H1 (cell line): ENCODE measurements around the gene PIK3R1.

Experiments used
- PHF8 ChIP-seq: fragments of 200-600 bp; sonication (generic); conservative IDR thresholded peaks from 2 replicates; pipeline ENCODE4 v1.7.1; 2012; ENCODE audit warnings: low read depth, mild to moderate bottlenecking, inconsistent platforms, low read length, moderate library complexity
- SP4 ChIP-seq: IDR thresholded peaks from 2 replicates; pipeline ENCODE4 v1.6.1; 2012; ENCODE audit warnings: low read length, inconsistent platforms
- ZNF274 ChIP-seq: IDR thresholded peaks from 2 replicates; pipeline ENCODE4 v1.7.0; 2012; ENCODE audit warnings: low read length, borderline replicate concordance; ENCODE audit errors: extremely low read depth
- TF ChIP-seq, protein P1 (sequence below), 3 experiments: IDR thresholded peaks; 1 replicate in 2 of 3; 2 replicates in 1 of 3; pipeline versions ENCODE4 v1.5.1 to v1.6.1; 2011; ENCODE audit warnings: low read length in 3 of 3, mild to moderate bottlenecking in 3 of 3, inconsistent platforms in 2 of 3, low read depth in 1 of 3, moderate library complexity in 1 of 3; ENCODE audit not compliant: insufficient read depth in 1 of 3; ENCODE audit errors: control extremely low read depth in 1 of 3

DNA sequence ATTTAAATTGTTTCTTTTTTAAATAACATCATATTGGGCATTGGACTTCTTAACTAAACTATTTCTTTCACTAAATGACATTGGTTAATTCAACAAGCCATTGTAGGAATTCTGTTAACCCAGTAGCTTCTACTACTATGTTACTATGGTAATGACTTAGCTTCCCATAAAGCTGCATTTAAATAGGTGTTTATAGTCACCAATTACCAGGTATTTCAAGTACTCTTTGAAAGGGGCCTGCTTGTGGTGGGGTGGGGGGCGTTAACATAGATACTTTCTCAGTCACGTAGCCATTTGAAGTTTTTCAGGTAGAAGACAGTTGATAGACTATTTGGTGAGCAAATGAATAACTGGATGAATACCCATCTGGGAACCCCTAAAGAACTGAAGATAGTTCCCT, 34.0 kb downstream of the PIK3R1 start:
- TF ChIP-seq SP4 (no peak), ZNF274 (no peak), PHF8 (no peak)
- TF ChIP-seq, protein P1, sequence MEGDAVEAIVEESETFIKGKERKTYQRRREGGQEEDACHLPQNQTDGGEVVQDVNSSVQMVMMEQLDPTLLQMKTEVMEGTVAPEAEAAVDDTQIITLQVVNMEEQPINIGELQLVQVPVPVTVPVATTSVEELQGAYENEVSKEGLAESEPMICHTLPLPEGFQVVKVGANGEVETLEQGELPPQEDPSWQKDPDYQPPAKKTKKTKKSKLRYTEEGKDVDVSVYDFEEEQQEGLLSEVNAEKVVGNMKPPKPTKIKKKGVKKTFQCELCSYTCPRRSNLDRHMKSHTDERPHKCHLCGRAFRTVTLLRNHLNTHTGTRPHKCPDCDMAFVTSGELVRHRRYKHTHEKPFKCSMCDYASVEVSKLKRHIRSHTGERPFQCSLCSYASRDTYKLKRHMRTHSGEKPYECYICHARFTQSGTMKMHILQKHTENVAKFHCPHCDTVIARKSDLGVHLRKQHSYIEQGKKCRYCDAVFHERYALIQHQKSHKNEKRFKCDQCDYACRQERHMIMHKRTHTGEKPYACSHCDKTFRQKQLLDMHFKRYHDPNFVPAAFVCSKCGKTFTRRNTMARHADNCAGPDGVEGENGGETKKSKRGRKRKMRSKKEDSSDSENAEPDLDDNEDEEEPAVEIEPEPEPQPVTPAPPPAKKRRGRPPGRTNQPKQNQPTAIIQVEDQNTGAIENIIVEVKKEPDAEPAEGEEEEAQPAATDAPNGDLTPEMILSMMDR (IDR thresholded peaks at IDR 0.05; ENCODE audit: control extremely low read depth in 1 of 3, insufficient read depth in 1 of 3, low read depth in 1 of 3, low read length in 3 of 3): no peak
